Tibial nerve (tissue), 4 donors: Measurements from ENCODE around the gene ABCG5. TPM values are rescaled to one million over a fixed set of nuclear protein-coding genes. Genes with fewer than 3 reads are reported as not detected.
A peak's percentile ranks its signal among the peaks of the same experiment; 100 is the strongest.

Experiments used
- DNase-seq, 2 donors: peaks; one replicate each; pipeline ENCODE4 v3.0.0-alpha.2; 2019; ENCODE audit warnings: low spot score in 2 of 2
- H3K27ac ChIP-seq, 4 donors: fragments of 200-600 bp; sonication (generic) in 3 of 4; one replicate each; pipeline ENCODE4 v1.5.1; 2017 to 2019; ENCODE audit warnings: mild to moderate bottlenecking in 1 of 4
- H3K27me3 ChIP-seq, 2 donors: fragments of 200-600 bp; sonication (generic) in 1 of 2; one replicate each; pipeline versions ENCODE4 v1.5.1 to v1.6.0; 2017 to 2019
- H3K36me3 ChIP-seq, 3 donors: fragments of 200-600 bp; sonication (generic); one replicate each; pipeline ENCODE4 v1.5.1; 2018 to 2019
- H3K4me1 ChIP-seq, 4 donors: fragments of 200-600 bp; sonication (generic) in 3 of 4; one replicate each; pipeline ENCODE4 v1.5.1; 2017 to 2019
- H3K4me3 ChIP-seq, 4 donors: fragments of 200-600 bp; sonication (generic) in 3 of 4; one replicate each; pipeline ENCODE4 v1.5.1; 2017 to 2019; ENCODE audit warnings: mild to moderate bottlenecking in 1 of 4, moderate library complexity in 1 of 4
- H3K9me3 ChIP-seq, 4 donors: fragments of 200-600 bp; sonication (generic) in 3 of 4; one replicate each; pipeline ENCODE4 v1.5.1; 2017 to 2019
- CTCF ChIP-seq, 5 experiments: fragments of 200-600 bp in 3 of 5; fragments of 450-650 bp in 2 of 5; sonication (generic) in 3 of 5; IDR thresholded peaks; one replicate each; pipeline ENCODE4 v1.5.1; 2016 to 2019; ENCODE audit warnings: antibody characterized with exemption in 5 of 5, mild to moderate bottlenecking in 3 of 5, moderate library complexity in 2 of 5
- EP300 ChIP-seq, 2 donors: sonication (generic); formaldehyde crosslinking; IDR thresholded peaks; one replicate each; pipeline ENCODE4 v1.6.1; 2017; ENCODE audit warnings: antibody characterized with exemption in 2 of 2, mild to moderate bottlenecking in 1 of 2
- POLR2A ChIP-seq, 2 donors: fragments of 450-650 bp; IDR thresholded peaks; one replicate each; pipeline ENCODE4 v1.6.1; 2017; ENCODE audit warnings: antibody characterized with exemption in 2 of 2, mild to moderate bottlenecking in 2 of 2, moderate library complexity in 2 of 2
- WGBS, 2 donors: methylation state at CpG; one replicate each; pipeline ENCODE4 v1.1.5; 2018; 5-methylcytosine and 5-hydroxymethylcytosine counted together
- total RNA-seq, 4 donors: library from RNA; depleted of rRNA; stranded (reverse); fragments of >200 nt; gene quantifications; one replicate each; pipeline ENCODE4 v1.1.0, GENCODE V29; 2016

ABCG5 gene
- total RNA-seq, 4 donors from 2014 or later, result not detected

DNA sequence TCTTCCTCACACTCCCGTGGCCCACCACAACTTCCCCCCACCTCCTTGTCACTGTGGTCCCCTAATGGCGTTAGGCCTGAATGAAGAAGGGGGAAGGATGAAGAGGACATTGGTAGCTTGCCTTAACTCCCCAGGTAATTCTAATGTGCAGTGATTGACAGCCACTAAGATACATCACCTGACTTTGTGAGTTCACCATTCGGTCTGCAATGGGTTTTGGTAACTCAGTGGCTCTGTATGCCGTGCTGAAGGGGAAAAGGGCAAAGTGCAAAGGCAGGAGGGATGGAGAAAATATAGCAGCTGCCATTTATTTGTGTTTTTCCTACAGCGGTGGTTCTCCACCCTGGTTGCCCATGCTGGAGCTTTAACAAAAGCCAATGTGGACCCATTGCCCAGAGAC, 42.3 kb upstream of the ABCG5 start:
- Histone ChIP-seq H3K27ac (no peak overlapping the region), H3K9me3 (no peaks in the 10 kb centered on the region), H3K27me3 (no peaks in the 10 kb centered on the region), H3K4me3 (no peak overlapping the region), H3K4me1 (no peaks in the 10 kb centered on the region), H3K36me3 (peaks cover 0 to 4% (median 0%) of the 10 kb centered on the region in 3 donors)
- TF ChIP-seq EP300 (IDR thresholded peaks at IDR 0.05) (no peak), CTCF (IDR thresholded peaks at IDR 0.05) (no peak)
- WGBS, 2 donors, result 81 to 84% methylated on average over 5 of the region's 5 CpGs
- DNase-seq, result no peak

- Histone ChIP-seq H3K4me3 (no peak overlapping the region), H3K4me1 (no peaks in the 10 kb centered on the region), H3K9me3 (no peaks in the 10 kb centered on the region), H3K27ac (no peak overlapping the region), H3K36me3 (no peaks in the 10 kb centered on the region), H3K27me3 (no peaks in the 10 kb centered on the region)
- no peak for DNase-seq
- TF ChIP-seq POLR2A (IDR thresholded peaks at IDR 0.05) (no peak), CTCF (IDR thresholded peaks at IDR 0.05) (no peak), EP300 (IDR thresholded peaks at IDR 0.05) (no peak)
- WGBS, 2 donors, result 82 to 88% methylated on average over 9 of the region's 9 CpGs
These were observed 41.8 kb upstream of the ABCG5 start for GRCh38 chr2:43880471-43880870.

GRCh38 chr2:43879261-43879660, 40.6 kb upstream of the ABCG5 start:
- Histone ChIP-seq H3K27me3 (no peaks in the 10 kb centered on the region), H3K27ac (no peak overlapping the region), H3K9me3 (no peaks in the 10 kb centered on the region), H3K4me3 (no peak overlapping the region), H3K36me3 (no peaks in the 10 kb centered on the region), H3K4me1 (no peaks in the 10 kb centered on the region)
- no peak for DNase-seq
- TF ChIP-seq CTCF (IDR thresholded peaks at IDR 0.05) (no peak), POLR2A (IDR thresholded peaks at IDR 0.05) (no peak), EP300 (IDR thresholded peaks at IDR 0.05) (no peak)
- 65 to 70% methylated on average over 5 of the region's 5 CpGs for WGBS, 2 donors

GRCh38 chr2:43877782-43878464, 39.3 kb upstream of the ABCG5 start:
- 32 to 36% methylated on average over 16 of the region's 16 CpGs for WGBS, 2 donors
- no peak overlapping the region for H3K4me3 ChIP-seq
- DNase-seq, result peak in 1 of 2 donors; percentile 60

More at GRCh38 chr2:43877782-43878464, 39.3 kb upstream of the ABCG5 start:
- Histone ChIP-seq H3K9me3 (no peaks in the 10 kb centered on the region), H3K4me1 (no peaks in the 10 kb centered on the region), H3K36me3 (no peaks in the 10 kb centered on the region), H3K27me3 (no peaks in the 10 kb centered on the region), H3K27ac (no peak overlapping the region)
- TF ChIP-seq CTCF (IDR thresholded peaks at IDR 0.05) (peak; percentile 65 to 91 (median 86)), EP300 (IDR thresholded peaks at IDR 0.05) (no peak)
